T follicular helper cell (primary cell): ENCODE data around the gene SLC30A4.
A peak's percentile ranks its signal among the peaks of the same experiment; 100 is the strongest.
"Not testable (repeated sequence)": the region's sequence is repeated elsewhere in the genome, so short reads cannot be mapped to it uniquely, and the experiment has no call there.

Experiments
- DNase-seq: peaks from one replicate; pipeline ENCODE4 v3.0.0-alpha.2; 2020; ENCODE audit warnings: low read depth

The SLC30A4 gene

GRCh38 chr15:45507143-45507542 is 15.4 kb downstream of the SLC30A4 start:
- DNase-seq, result not testable (repeated sequence)

- no peak for DNase-seq
These were observed 23.1 kb downstream of the SLC30A4 start for GRCh38 chr15:45499426-45499825.

- DNase-seq, result no peak
These were observed 23.9 kb downstream of the SLC30A4 start for GRCh38 chr15:45498701-45499100.

- no peak for DNase-seq
These were observed 25.3 kb downstream of the SLC30A4 start for GRCh38 chr15:45497261-45497660.

GRCh38 chr15:45496658-45497057 is 25.9 kb downstream of the SLC30A4 start:
- no peak for DNase-seq

GRCh38 chr15:45495588-45495987 is 27.0 kb downstream of the SLC30A4 start:
- no peak for DNase-seq

- no peak for DNase-seq
These were observed 32.8 kb downstream of the SLC30A4 start for GRCh38 chr15:45489690-45490238.

GRCh38 chr15:45486317-45486716 is 36.2 kb downstream of the SLC30A4 start:
- no peak for DNase-seq

- no peak for DNase-seq
These were observed 41.4 kb downstream of the SLC30A4 start for GRCh38 chr15:45481135-45481534.

- no peak for DNase-seq
These were observed 46.1 kb downstream of the SLC30A4 start for GRCh38 chr15:45476410-45476809.

- DNase-seq, result no peak
These were observed 47.8 kb downstream of the SLC30A4 start for GRCh38 chr15:45474799-45475198.

GRCh38 chr15:45473068-45473467 is 49.5 kb downstream of the SLC30A4 start:
- DNase-seq, result no peak

- DNase-seq, result no peak
These were observed 51.4 kb downstream of the SLC30A4 start for GRCh38 chr15:45471151-45471550.

GRCh38 chr15:45469441-45469840 is 53.1 kb downstream of the SLC30A4 start:
- DNase-seq, result no peak

- DNase-seq, result no peak
These were observed 53.5 kb downstream of the SLC30A4 start for GRCh38 chr15:45469027-45469426.

GRCh38 chr15:45468294-45468693 is 54.3 kb downstream of the SLC30A4 start:
- no peak for DNase-seq

GRCh38 chr15:45458746-45459403 is 63.7 kb downstream of the SLC30A4 start:
- peak; percentile 72 for DNase-seq

- peak; percentile 70 for DNase-seq
These were observed 64.7 kb downstream of the SLC30A4 start for GRCh38 chr15:45457641-45458539.

- DNase-seq, result no peak
These were observed 65.3 kb downstream of the SLC30A4 start for GRCh38 chr15:45457220-45457619.

- DNase-seq, result peak; percentile 34
These were observed 66.1 kb downstream of the SLC30A4 start for GRCh38 chr15:45456212-45457106.

- DNase-seq, result peak; percentile 54
These were observed 67.7 kb downstream of the SLC30A4 start for GRCh38 chr15:45454814-45455213.

- no peak for DNase-seq
These were observed 71.3 kb downstream of the SLC30A4 start for GRCh38 chr15:45451265-45451664.
